HEK293 (cell line): ENCODE results near the gene TMED4.
A peak's percentile ranks its signal among the peaks of the same experiment; 100 is the strongest.
"Not testable (repeated sequence)": the region's sequence is repeated elsewhere in the genome, so short reads cannot be mapped to it uniquely, and the experiment has no call there.

ENCODE experiments used
- CTCF ChIA-PET: fragments of 350-600 bp; formaldehyde crosslinking; extraction: SDS; loops from one replicate; lab custom pipeline; 2021; ENCODE audit warnings: antibody characterized with exemption; lab: Yijun Ruan, JAX
- POLR2A ChIA-PET: fragments of 300-600 bp; formaldehyde crosslinking; extraction: SDS; loops from one replicate; lab custom pipeline; 2020; ENCODE audit warnings: antibody characterized with exemption, inconsistent platforms; lab: Yijun Ruan, JAX
- H3K27ac ChIP-seq: fragments of 200-500 bp; sonication (Bioruptor generic); 2 replicates; pipeline ENCODE4 v1.5.1; 2014; ENCODE audit warnings: low read depth, low read length, control low read depth, inconsistent platforms; ENCODE audit errors: extremely low read depth
- H3K36me3 ChIP-seq, 2 experiments: fragments of 200-500 bp in 1 of 2; sonication (Bioruptor generic) in 1 of 2; 1 replicate in 1 of 2; 2 replicates in 1 of 2; pipeline ENCODE4 v1.5.1; 2014 to 2017; ENCODE audit warnings: inconsistent platforms in 2 of 2, low read length in 2 of 2; ENCODE audit not compliant: control insufficient read depth in 2 of 2, insufficient read depth in 1 of 2
- H3K4me1 ChIP-seq: fragments of 200-500 bp; sonication (Bioruptor generic); 2 replicates; pipeline ENCODE4 v1.5.1; 2014; ENCODE audit warnings: mild to moderate bottlenecking, low read length, inconsistent platforms; ENCODE audit not compliant: control insufficient read depth, insufficient read depth
- H3K4me3 ChIP-seq: 2 replicates; pipeline ENCODE4 v1.5.1; 2011; ENCODE audit warnings: low read depth, mild to moderate bottlenecking, control low read depth, low read length, moderate library complexity
- H3K9me3 ChIP-seq: fragments of 200-500 bp; sonication (Bioruptor generic); 2 replicates; pipeline ENCODE4 v1.5.1; 2014; ENCODE audit warnings: low read depth, low read length, inconsistent platforms; ENCODE audit not compliant: control insufficient read depth, insufficient read depth
- AEBP2 ChIP-seq: fragments of 450-650 bp; formaldehyde crosslinking; IDR thresholded peaks from 2 replicates; pipeline ENCODE4 v1.5.1; 2016; ENCODE audit warnings: missing biosample characterization, missing genetic modification characterization, borderline replicate concordance
- EGR2 ChIP-seq: fragments of 450-650 bp; formaldehyde crosslinking; IDR thresholded peaks from 2 replicates; pipeline ENCODE4 v1.5.1; 2016; ENCODE audit warnings: low read depth, missing biosample characterization, missing genetic modification characterization
- FEZF1 ChIP-seq: fragments of 450-650 bp; formaldehyde crosslinking; IDR thresholded peaks from 2 replicates; pipeline ENCODE4 v1.5.1; 2016; ENCODE audit warnings: missing biosample characterization, missing genetic modification characterization
- MZF1 ChIP-seq: fragments of 450-650 bp; formaldehyde crosslinking; IDR thresholded peaks from 2 replicates; pipeline ENCODE4 v1.5.1; 2017; ENCODE audit warnings: missing biosample characterization, missing genetic modification characterization, borderline replicate concordance
- YY1 ChIP-seq: fragments of 450-650 bp; formaldehyde crosslinking; IDR thresholded peaks from 2 replicates; pipeline ENCODE4 v1.5.1; 2018; ENCODE audit warnings: missing biosample characterization, missing genetic modification characterization
- ZBTB1 ChIP-seq: fragments of 450-650 bp; formaldehyde crosslinking; IDR thresholded peaks from 2 replicates; pipeline ENCODE4 v1.5.1; 2016; ENCODE audit warnings: missing biosample characterization, missing genetic modification characterization
- ZNF121 ChIP-seq: fragments of 450-650 bp; formaldehyde crosslinking; IDR thresholded peaks from 2 replicates; pipeline ENCODE4 v1.5.1; 2016; ENCODE audit warnings: missing biosample characterization, missing genetic modification characterization
- ZNF140 ChIP-seq: fragments of 450-650 bp; formaldehyde crosslinking; IDR thresholded peaks from 2 replicates; pipeline ENCODE4 v1.5.1; 2016; ENCODE audit warnings: missing biosample characterization, missing genetic modification characterization
- ZNF202 ChIP-seq: fragments of 450-650 bp; formaldehyde crosslinking; IDR thresholded peaks from 2 replicates; pipeline ENCODE4 v1.5.1; 2016; ENCODE audit warnings: missing biosample characterization, missing genetic modification characterization, borderline replicate concordance
- ZNF239 ChIP-seq: fragments of 450-650 bp; formaldehyde crosslinking; IDR thresholded peaks from 2 replicates; pipeline ENCODE4 v1.5.1; 2016; ENCODE audit warnings: missing biosample characterization, missing genetic modification characterization
- ZNF26 ChIP-seq: fragments of 450-650 bp; formaldehyde crosslinking; IDR thresholded peaks from 2 replicates; pipeline ENCODE4 v1.5.1; 2016; ENCODE audit warnings: missing biosample characterization, missing genetic modification characterization
- ZNF341 ChIP-seq: fragments of 450-650 bp; formaldehyde crosslinking; IDR thresholded peaks from 2 replicates; pipeline ENCODE4; 2016; ENCODE audit warnings: low read depth, missing biosample characterization, missing genetic modification characterization
- ZNF555 ChIP-seq: fragments of 450-650 bp; formaldehyde crosslinking; conservative IDR thresholded peaks from 2 replicates; pipeline ENCODE4 v1.5.1; 2017; ENCODE audit warnings: missing biosample characterization, mild to moderate bottlenecking, missing genetic modification characterization, inconsistent platforms
- ZNF658 ChIP-seq: fragments of 450-650 bp; formaldehyde crosslinking; IDR thresholded peaks from 2 replicates; pipeline ENCODE4; 2016; ENCODE audit warnings: missing biosample characterization, missing genetic modification characterization
- TF ChIP-seq, protein P1 (sequence below): fragments of 450-650 bp; formaldehyde crosslinking; IDR thresholded peaks from 2 replicates; pipeline ENCODE4 v1.5.1; 2016; ENCODE audit warnings: missing biosample characterization, missing genetic modification characterization, low read depth
- TF ChIP-seq, protein P2 (sequence below): fragments of 450-650 bp; formaldehyde crosslinking; IDR thresholded peaks from 2 replicates; pipeline ENCODE4 v1.5.1; 2016; ENCODE audit warnings: missing biosample characterization, missing genetic modification characterization

Gene TMED4

DNA sequence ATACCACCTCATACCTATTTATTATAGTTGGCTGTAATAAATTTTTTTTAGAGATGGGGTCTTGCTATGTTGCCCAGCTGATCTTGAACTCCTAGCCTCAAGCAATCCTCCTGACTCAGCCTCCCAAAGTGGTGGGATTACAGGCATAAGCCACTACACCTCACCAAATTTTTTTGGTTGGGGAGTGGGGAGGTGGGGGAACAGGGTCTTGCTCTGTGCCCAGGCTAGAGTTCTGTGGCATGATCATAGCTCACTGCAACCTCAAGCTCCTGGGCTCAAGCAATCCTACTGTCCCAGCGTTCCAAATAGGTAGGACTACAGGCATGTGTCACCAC lies 20.5 kb upstream of the TMED4 start:
- TF ChIP-seq MZF1 (tag by site-specific recombination) (no peak), ZNF239 (no peak), ZNF658 (tag by site-specific recombination) (no peak), ZNF121 (tag by site-specific recombination) (peak; percentile 65; the same call in 1 of the 2 replicates), ZNF202 (tag by site-specific recombination) (no peak)
- POLR2A ChIA-PET, result interaction anchor here (0.5 to 1.6 kb wide), 2 partner anchors 24 to 196 kb away, joined by 3 to 5 read pairs; no protein-coding TSS in a partner anchor
- no peaks in the 10 kb centered on the region for H3K4me1 ChIP-seq
- CTCF ChIA-PET, result interaction anchor here (0.7 to 1.0 kb wide), 2 partner anchors 36 to 133 kb away, joined by 3 to 4 read pairs; no protein-coding TSS in a partner anchor
- H3K4me3 ChIP-seq, result no peak overlapping the region
- no peaks in the 10 kb centered on the region for H3K9me3 ChIP-seq
- H3K36me3 ChIP-seq, result no peaks in the 10 kb centered on the region
- H3K27ac ChIP-seq, result no peak overlapping the region

GRCh38 chr7:44599222-44599621 lies 17.2 kb upstream of the TMED4 start:
- H3K4me3 ChIP-seq, result no peak overlapping the region
- CTCF ChIA-PET, result interaction anchor here (0.6 kb wide), 1 partner anchor 703 kb away, joined by 3 read pairs; no protein-coding TSS in a partner anchor
- no peak for TF ChIP-seq AEBP2 (tag by site-specific recombination)
- no peak for TF ChIP-seq ZNF140 (tag by site-specific recombination)
- TF ChIP-seq ZNF555 (tag by site-specific recombination), result no peak
- no peak for TF ChIP-seq EGR2 (tag by site-specific recombination)
- TF ChIP-seq ZBTB1 (tag by site-specific recombination), result no peak
- no peaks in the 10 kb centered on the region for H3K9me3 ChIP-seq
- H3K36me3 ChIP-seq, result no peaks in the 10 kb centered on the region
- POLR2A ChIA-PET, result interaction anchor here (1.2 kb wide), 1 partner anchor 17 kb away, joined by 3 read pairs; the partner anchor contains the start of gene TMED4
- no peak overlapping the region for H3K27ac ChIP-seq
- no peaks in the 10 kb centered on the region for H3K4me1 ChIP-seq

GRCh38 chr7:44597181-44597580 lies 15.2 kb upstream of the TMED4 start:
- H3K36me3 ChIP-seq, H3K4me3 ChIP-seq, H3K27ac ChIP-seq, H3K9me3 ChIP-seq, POLR2A ChIA-PET: not testable (repeated sequence)
- CTCF ChIA-PET, result interaction anchor here (0.6 kb wide), 2 partner anchors 14 to 451 kb away, joined by 3 to 4 read pairs; no protein-coding TSS in a partner anchor
- TF ChIP-seq ZNF121 (tag by site-specific recombination), result peak; percentile 62; the same call in 1 of the 2 replicates
- TF ChIP-seq, all 188 proteins: peak for 1; not testable (repeated sequence) for 187
- not testable (repeated sequence) for H3K4me1 ChIP-seq

DNA sequence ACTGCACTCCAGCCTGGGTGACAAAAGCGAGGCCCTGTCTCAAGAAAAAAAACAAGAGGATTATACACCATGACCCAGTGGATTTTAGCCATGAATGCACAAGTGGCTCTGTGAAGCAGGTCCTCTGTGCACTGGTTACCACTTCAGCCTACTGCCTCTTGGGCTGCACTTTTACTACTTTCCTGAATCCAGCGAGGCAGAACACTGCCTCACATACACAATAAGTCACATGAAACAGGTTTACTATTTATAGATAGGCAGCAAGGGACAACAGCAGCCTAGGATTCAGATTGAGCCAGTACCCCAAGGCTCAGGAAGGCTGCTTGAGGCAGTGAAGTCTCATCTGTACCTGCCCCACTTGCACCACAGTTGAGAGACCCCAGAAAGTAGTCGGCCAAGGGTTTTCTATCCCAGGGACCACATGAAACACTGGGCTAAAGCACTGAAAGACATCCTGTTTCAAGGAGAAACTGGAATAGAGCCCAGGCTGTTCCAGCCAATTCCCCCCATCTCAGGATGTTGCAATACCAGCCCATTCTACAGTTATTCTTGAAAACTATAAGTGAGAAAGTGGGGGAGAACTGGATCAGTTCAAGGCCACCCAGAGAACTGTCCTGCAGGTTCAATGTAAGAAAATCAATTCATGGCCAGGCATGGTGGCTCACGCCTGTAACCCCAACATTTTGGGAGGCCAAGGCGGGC lies 14.1 kb upstream of the TMED4 start:
- no peak overlapping the region for H3K27ac ChIP-seq
- TF ChIP-seq ZNF341 (peak; percentile 82), FEZF1 (no peak), ZNF26 (tag by site-specific recombination) (no peak), YY1 (tag by site-specific recombination) (no peak), ZNF121 (tag by site-specific recombination) (no peak)
- TF ChIP-seq, protein P1, sequence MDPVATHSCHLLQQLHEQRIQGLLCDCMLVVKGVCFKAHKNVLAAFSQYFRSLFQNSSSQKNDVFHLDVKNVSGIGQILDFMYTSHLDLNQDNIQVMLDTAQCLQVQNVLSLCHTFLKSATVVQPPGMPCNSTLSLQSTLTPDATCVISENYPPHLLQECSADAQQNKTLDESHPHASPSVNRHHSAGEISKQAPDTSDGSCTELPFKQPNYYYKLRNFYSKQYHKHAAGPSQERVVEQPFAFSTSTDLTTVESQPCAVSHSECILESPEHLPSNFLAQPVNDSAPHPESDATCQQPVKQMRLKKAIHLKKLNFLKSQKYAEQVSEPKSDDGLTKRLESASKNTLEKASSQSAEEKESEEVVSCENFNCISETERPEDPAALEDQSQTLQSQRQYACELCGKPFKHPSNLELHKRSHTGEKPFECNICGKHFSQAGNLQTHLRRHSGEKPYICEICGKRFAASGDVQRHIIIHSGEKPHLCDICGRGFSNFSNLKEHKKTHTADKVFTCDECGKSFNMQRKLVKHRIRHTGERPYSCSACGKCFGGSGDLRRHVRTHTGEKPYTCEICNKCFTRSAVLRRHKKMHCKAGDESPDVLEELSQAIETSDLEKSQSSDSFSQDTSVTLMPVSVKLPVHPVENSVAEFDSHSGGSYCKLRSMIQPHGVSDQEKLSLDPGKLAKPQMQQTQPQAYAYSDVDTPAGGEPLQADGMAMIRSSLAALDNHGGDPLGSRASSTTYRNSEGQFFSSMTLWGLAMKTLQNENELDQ (tag by site-specific recombination), result no peak
- TF ChIP-seq, protein P2, sequence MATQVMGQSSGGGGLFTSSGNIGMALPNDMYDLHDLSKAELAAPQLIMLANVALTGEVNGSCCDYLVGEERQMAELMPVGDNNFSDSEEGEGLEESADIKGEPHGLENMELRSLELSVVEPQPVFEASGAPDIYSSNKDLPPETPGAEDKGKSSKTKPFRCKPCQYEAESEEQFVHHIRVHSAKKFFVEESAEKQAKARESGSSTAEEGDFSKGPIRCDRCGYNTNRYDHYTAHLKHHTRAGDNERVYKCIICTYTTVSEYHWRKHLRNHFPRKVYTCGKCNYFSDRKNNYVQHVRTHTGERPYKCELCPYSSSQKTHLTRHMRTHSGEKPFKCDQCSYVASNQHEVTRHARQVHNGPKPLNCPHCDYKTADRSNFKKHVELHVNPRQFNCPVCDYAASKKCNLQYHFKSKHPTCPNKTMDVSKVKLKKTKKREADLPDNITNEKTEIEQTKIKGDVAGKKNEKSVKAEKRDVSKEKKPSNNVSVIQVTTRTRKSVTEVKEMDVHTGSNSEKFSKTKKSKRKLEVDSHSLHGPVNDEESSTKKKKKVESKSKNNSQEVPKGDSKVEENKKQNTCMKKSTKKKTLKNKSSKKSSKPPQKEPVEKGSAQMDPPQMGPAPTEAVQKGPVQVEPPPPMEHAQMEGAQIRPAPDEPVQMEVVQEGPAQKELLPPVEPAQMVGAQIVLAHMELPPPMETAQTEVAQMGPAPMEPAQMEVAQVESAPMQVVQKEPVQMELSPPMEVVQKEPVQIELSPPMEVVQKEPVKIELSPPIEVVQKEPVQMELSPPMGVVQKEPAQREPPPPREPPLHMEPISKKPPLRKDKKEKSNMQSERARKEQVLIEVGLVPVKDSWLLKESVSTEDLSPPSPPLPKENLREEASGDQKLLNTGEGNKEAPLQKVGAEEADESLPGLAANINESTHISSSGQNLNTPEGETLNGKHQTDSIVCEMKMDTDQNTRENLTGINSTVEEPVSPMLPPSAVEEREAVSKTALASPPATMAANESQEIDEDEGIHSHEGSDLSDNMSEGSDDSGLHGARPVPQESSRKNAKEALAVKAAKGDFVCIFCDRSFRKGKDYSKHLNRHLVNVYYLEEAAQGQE (tag by site-specific recombination), result no peak
- TF ChIP-seq, all 188 proteins: peak for 1
- ChIA-PET POLR2A (interaction anchor here (1.1 kb wide), 1 partner anchor 14 kb away, joined by 4 read pairs; the partner anchor contains the start of gene TMED4), CTCF (interaction anchor here (0.6 to 0.7 kb wide), 2 partner anchors 38 to 261 kb away, joined by 3 to 4 read pairs; no protein-coding TSS in a partner anchor)
- Histone ChIP-seq H3K9me3 (no peaks in the 10 kb centered on the region), H3K4me1 (no peaks in the 10 kb centered on the region), H3K36me3 (no peaks in the 10 kb centered on the region), H3K4me3 (no peak overlapping the region)
